ENCODE data around the gene SUMO1.
"Not testable (repeated sequence)": the region's sequence is repeated elsewhere in the genome, so short reads cannot be mapped to it uniquely, and the experiment has no call there.

The SUMO1 gene

DNA sequence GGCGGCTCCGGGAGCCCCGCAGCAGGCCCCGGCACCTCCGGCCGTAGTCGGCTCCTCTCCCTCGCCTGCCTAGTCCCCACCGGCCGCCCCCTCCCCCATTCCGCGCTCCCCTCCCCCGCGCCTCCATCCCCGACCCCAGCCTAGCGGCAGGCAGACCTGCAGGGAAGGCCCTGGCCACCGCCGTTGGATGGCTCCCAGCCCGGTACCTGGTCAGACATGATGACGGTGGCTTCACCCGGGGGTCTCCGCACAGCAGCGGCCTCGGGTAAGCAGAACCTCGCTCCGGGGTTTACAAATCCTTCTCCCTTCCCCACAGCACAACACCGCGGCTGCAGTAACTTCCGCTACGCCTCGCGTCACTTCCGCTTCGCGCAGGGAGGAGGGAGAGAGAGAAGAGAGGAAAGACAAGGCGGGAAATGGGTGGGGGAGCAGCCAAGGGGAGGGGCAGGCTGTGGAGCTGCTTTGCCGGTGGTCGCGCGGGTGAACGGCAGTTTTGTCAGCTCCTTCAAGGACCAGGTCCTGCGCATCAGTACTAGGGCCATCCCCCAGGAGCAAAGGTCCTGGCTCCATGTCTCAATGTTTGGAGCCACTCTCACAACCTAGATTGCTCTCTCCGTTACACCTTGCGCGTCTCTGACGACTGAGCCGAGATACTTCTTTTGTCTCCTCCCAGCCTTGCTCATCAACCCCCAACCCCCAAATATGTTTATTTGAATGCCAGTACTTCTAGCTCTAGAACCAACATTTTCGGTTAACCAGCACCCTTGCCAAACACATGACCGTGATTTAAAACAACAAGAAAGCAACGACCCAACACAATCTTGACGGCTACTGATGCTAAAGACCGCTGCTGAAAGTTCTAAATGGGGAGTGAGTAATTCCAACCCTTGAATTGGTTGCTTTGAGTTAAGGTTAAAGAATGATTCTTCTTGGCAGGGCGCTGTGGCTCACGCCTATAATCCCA, at the start of gene SUMO1:
Gene SUMO1 (minus strand): TSS at position 364 of the 964 bp plus-strand sequence. CDS start 146 bp downstream, at position 218.
- Histone ChIP-seq H3K9ac (peak within 1 kb of the TSS; percentile 96), H3K36me3 (peaks cover 11% of the 10 kb centered on the region), H3K4me3 (peak within 1 kb of the TSS; percentile 94), H3K27ac (peak within 1 kb of the TSS; percentile 89), H4K20me1 (peaks cover 46% of the 10 kb centered on the region), H3K9me3 (no peaks in the 10 kb centered on the region), H3K4me1 (peaks cover 39% of the 10 kb centered on the region), H3K4me2 (peak within 1 kb of the TSS; percentile 86), H3K27me3 (no peaks in the 10 kb centered on the region)
- no peak for TF ChIP-seq Cebpa-rat (IDR thresholded peaks at IDR 0.05)

DNA sequence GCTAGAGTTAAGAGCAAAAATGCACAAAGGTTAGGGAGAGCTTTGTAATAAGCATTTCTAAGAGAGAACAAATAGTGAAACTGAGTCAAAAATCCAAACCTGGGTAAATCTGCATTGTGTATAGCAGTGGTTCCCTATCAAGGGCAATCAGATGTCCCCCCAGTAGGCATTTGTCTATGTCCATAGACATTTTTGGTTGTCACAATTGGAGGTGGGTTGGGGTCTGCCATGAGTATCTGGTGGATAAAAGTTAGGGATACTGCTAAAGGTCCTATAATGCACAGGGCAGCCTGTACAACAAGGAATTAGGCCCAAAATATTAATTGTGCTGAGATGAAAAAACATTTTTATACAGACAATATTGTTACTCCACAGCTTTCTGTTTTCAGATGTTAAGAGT, 48.2 kb upstream of the SUMO1 start:
- no peak overlapping the region for H3K9ac ChIP-seq
- TF ChIP-seq Cebpa-rat (IDR thresholded peaks at IDR 0.05): no peak
- no peaks in the 10 kb centered on the region for H3K27me3 ChIP-seq
- peaks cover 100% of the 10 kb centered on the region for H3K36me3 ChIP-seq
- no peaks in the 10 kb centered on the region for H3K9me3 ChIP-seq
- H3K27ac ChIP-seq: no peak overlapping the region
- H3K4me1 ChIP-seq: no peaks in the 10 kb centered on the region
- H4K20me1 ChIP-seq: peaks cover 92% of the 10 kb centered on the region
- H3K4me3 ChIP-seq: no peak overlapping the region
- no peak overlapping the region for H3K4me2 ChIP-seq

GRCh38 chr2:202278944-202279343, 40.5 kb upstream of the SUMO1 start:
- no peak overlapping the region for H3K4me2 ChIP-seq
- H3K9me3 ChIP-seq: no peaks in the 10 kb centered on the region
- H4K20me1 ChIP-seq: peaks cover 100% of the 10 kb centered on the region
- no peak overlapping the region for H3K27ac ChIP-seq
- H3K36me3 ChIP-seq: peaks cover 97% of the 10 kb centered on the region
- no peak for TF ChIP-seq Cebpa-rat (IDR thresholded peaks at IDR 0.05)
- H3K4me1 ChIP-seq: no peaks in the 10 kb centered on the region
- no peak overlapping the region for H3K9ac ChIP-seq
- no peaks in the 10 kb centered on the region for H3K27me3 ChIP-seq
- H3K4me3 ChIP-seq: no peak overlapping the region

DNA sequence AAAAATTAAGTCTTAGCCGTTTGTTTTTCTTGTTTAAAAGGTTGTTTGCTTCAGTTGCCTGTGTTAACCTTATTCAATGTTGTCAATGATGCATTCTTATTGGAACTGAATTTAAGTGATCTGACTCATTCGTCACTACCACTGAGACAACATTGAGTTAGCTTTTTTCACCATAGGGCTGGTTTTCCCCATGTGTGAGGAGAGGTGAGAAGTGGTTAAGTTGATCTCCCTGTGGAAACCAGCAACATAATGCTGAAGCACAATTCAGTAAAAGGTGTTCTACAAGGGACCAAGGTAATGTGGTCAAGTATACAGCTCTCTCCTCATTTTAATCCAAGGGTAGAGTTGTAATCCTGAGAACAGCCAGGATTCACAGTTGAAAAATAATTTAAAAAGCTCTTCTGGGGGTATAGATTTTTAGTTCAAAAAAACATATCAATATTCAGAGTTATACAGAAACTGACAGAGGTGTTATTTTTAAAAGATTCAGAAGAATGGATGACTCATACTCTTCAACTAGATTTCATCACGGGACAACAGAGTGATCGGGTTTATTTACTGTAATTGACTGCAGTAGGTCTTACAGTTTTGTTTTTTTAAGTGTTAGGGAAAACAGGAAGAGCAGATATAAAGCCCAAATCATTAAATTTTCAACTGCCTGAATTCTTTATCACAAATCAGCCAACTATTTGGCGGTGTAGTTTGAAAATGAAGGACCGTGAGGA, 39.8 kb upstream of the SUMO1 start:
- H3K4me1 ChIP-seq: no peaks in the 10 kb centered on the region

DNA sequence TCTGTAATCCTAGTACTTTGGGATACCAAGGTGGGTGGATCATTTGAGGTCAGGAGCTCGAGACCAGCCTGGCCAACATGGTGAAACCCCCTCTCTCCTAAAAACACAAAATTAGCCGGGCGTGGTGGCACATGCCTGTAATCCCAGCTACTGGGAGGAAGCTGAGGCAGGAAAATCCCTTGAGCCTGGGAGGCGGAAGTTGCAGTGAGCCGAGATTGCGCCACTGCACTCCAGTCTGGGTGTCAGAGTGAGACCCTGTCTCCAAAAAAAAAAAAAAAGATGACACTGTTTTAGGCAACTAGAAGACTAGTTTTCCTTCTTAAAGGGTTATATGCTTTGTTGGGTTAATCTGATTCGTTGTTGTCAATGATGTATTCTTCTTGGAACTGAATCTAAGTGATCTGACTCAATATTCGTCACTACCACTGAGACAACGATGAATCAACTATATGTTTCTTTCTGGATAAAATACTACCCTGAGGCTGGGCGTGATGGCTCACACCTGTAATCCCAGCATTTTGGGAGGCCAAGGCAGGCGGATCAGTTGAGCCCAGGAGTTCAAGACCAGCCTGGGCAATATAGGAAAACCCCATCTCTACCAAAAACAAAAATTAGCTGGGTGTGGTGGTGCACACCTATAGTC, 37.8 kb upstream of the SUMO1 start:
- not testable (repeated sequence) for H3K27ac ChIP-seq, H3K4me2 ChIP-seq, H3K9ac ChIP-seq, H3K4me3 ChIP-seq, H3K9me3 ChIP-seq, H3K4me1 ChIP-seq, H3K27me3 ChIP-seq
- Histone ChIP-seq H4K20me1 (peaks cover 100% of the 10 kb centered on the region), H3K36me3 (peaks cover 79% of the 10 kb centered on the region)

More for the DNA sequence above, 39.8 kb upstream of the SUMO1 start:
- H3K9me3 ChIP-seq: no peaks in the 10 kb centered on the region
- TF ChIP-seq Cebpa-rat (IDR thresholded peaks at IDR 0.05): no peak
- H3K27ac ChIP-seq: no peak overlapping the region
- no peak overlapping the region for H3K4me3 ChIP-seq
- peaks cover 90% of the 10 kb centered on the region for H3K36me3 ChIP-seq
- H3K9ac ChIP-seq: no peak overlapping the region
- peaks cover 100% of the 10 kb centered on the region for H4K20me1 ChIP-seq
- no peak overlapping the region for H3K4me2 ChIP-seq
- H3K27me3 ChIP-seq: no peaks in the 10 kb centered on the region

DNA sequence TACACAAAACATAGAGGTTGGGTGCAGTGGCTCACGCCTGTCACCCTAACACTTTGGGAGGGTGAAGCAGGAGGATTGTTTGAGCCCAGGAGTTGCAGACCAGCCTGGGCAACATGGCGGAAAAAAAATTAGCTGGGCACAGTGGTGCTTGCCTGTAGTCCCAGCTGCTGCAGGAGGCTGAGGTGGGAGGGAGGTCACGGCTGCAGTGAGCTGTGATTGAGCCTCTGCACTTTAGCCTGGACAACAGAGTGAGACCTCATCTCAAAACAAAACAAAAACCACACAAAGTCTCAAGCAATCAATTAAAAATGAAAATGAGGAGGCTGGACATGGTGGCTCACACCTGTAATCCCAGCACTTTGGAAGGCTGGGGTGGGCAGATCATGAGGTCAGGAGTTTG, 32.1 kb upstream of the SUMO1 start:
- peaks cover 42% of the 10 kb centered on the region for H3K4me1 ChIP-seq
- no peak for TF ChIP-seq Cebpa-rat (IDR thresholded peaks at IDR 0.05)
- peaks cover 98% of the 10 kb centered on the region for H4K20me1 ChIP-seq
- peaks cover 31% of the 10 kb centered on the region for H3K36me3 ChIP-seq
- H3K9me3 ChIP-seq: no peaks in the 10 kb centered on the region
- H3K27ac ChIP-seq: no peak overlapping the region
- no peaks in the 10 kb centered on the region for H3K27me3 ChIP-seq
- no peak overlapping the region for H3K9ac ChIP-seq
- H3K4me2 ChIP-seq: peak overlapping the region; percentile 90
- no peak overlapping the region for H3K4me3 ChIP-seq

GRCh38 chr2:202269585-202269984, 31.2 kb upstream of the SUMO1 start:
- Histone ChIP-seq H3K27me3 (no peaks in the 10 kb centered on the region), H4K20me1 (peaks cover 89% of the 10 kb centered on the region), H3K4me1 (peaks cover 46% of the 10 kb centered on the region), H3K4me3 (no peak overlapping the region), H3K36me3 (peaks cover 22% of the 10 kb centered on the region), H3K4me2 (peak overlapping the region; percentile 90), H3K9me3 (no peaks in the 10 kb centered on the region), H3K9ac (no peak overlapping the region), H3K27ac (no peak overlapping the region)
- TF ChIP-seq Cebpa-rat (IDR thresholded peaks at IDR 0.05): no peak

DNA sequence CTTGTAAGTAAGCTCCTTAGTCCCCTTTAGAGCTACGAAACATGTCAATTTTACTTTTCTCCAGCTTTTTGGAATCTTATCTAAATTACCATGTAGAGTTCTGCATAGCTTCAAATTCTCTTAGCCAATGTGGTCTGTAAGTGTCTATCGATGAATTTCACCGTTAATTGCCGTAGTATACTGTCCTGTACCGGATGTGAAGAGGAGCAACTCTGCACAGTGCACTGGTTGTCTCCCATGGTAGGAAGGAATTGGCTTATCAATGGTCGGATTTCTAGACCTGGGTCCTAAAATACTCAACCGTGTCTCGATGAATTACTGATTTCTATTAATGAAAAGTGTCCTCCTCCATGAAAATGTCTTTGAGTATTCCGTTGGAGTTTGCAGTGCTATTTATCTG, 29.1 kb upstream of the SUMO1 start:
- Histone ChIP-seq H3K4me3 (peak overlapping the region; percentile 78), H3K9me3 (no peaks in the 10 kb centered on the region), H3K4me1 (peaks cover 50% of the 10 kb centered on the region), H4K20me1 (peaks cover 68% of the 10 kb centered on the region), H3K36me3 (peaks cover 18% of the 10 kb centered on the region), H3K27ac (peak overlapping the region; percentile 98), H3K4me2 (peak overlapping the region; percentile 90), H3K27me3 (no peaks in the 10 kb centered on the region), H3K9ac (peak overlapping the region; percentile 99)
- TF ChIP-seq Cebpa-rat (IDR thresholded peaks at IDR 0.05): no peak

DNA sequence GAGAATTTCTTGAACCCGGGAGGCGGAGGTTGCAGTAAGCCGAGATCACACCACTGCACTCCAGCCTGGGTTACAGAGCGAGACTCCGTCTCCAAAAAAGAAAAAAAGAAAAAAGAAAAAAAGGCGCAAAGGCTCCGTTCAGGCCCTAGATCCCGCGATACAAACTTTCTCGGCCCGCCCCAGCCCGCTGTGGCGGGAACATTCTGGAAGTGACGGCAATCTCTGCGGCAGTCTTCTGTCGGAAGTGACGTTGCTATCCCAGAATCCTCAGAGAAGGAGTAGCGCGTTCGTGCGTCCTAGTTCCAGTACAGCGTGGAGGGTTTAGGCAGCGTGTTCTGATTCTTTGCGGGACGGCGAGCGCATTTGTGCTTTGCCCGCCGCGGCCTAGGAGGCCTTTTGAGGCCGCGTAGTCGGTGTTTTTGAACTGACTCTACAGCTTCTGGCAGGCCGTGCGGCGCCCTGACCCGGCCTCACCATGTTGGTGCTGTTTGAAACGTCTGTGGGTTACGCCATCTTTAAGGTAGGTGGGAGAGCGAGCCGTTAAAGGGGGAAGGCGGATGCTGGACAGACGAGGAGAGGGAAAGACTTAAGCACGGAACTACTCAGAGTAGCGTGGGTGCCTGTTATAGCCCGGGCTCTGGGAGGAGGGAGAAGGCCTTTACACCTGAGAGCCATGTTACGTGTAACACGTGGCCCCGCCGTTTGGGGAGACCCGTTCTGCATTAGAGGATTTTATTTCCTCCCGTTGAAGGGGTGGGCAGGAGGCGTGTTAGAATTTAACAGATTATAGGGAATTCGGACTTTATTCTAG, 27.3 kb upstream of the SUMO1 start, which contains the start of gene NOP58:
Gene NOP58 (plus strand): TSS at position 297 of the 811 bp plus-strand sequence. CDS start 179 bp downstream, at position 476.
- H3K4me2 ChIP-seq: peak within 1 kb of the TSS; percentile 90
- H3K27ac ChIP-seq: peak within 1 kb of the TSS; percentile 98
- peaks cover 4% of the 10 kb centered on the region for H3K36me3 ChIP-seq
- H3K27me3 ChIP-seq: no peaks in the 10 kb centered on the region
- peak within 1 kb of the TSS; percentile 99 for H3K9ac ChIP-seq
- TF ChIP-seq Cebpa-rat (IDR thresholded peaks at IDR 0.05): no peak
- peak within 1 kb of the TSS; percentile 78 for H3K4me3 ChIP-seq
- H3K9me3 ChIP-seq: no peaks in the 10 kb centered on the region
- H4K20me1 ChIP-seq: peaks cover 50% of the 10 kb centered on the region
- peaks cover 40% of the 10 kb centered on the region for H3K4me1 ChIP-seq

Data from BLaER1 (cell line).